HEK293T (cell line): ENCODE data around the gene PRTFDC1.

Source experiments
- CTCF ChIA-PET: fragments of 350-600 bp; formaldehyde crosslinking; extraction: SDS; loops from one replicate; lab custom pipeline; 2021; ENCODE audit warnings: antibody characterized with exemption, inconsistent platforms; lab: Yijun Ruan, JAX
- POLR2A ChIA-PET: fragments of 350-600 bp; formaldehyde crosslinking; extraction: SDS; loops from one replicate; lab custom pipeline; 2020; ENCODE audit warnings: antibody characterized with exemption, inconsistent platforms; lab: Yijun Ruan, JAX
- DNase-seq: peaks from one replicate; pipeline ENCODE4 v3.0.0; 2012; ENCODE audit warnings: mixed read lengths; ENCODE audit errors: extremely low spot score
- ARNT ChIP-seq: fragments of 450-650 bp; IDR thresholded peaks from 2 replicates; pipeline ENCODE4 v1.6.1; 2017; ENCODE audit warnings: mild to moderate bottlenecking
- BHLHE40 ChIP-seq: fragments of 450-650 bp; IDR thresholded peaks from 2 replicates; pipeline ENCODE4 v1.6.1; 2016; ENCODE audit warnings: mild to moderate bottlenecking, moderate library complexity, borderline replicate concordance
- CTBP1 ChIP-seq: fragments of 450-650 bp; IDR thresholded peaks from 2 replicates; pipeline ENCODE4 v1.6.1; 2016; ENCODE audit warnings: borderline replicate concordance
- ELF4 ChIP-seq: fragments of 450-650 bp; IDR thresholded peaks from 2 replicates; pipeline ENCODE4 v1.6.1; 2017; ENCODE audit warnings: antibody characterized with exemption
- FOXA1 ChIP-seq: fragments of 450-650 bp; IDR thresholded peaks from 2 replicates; pipeline ENCODE4 v1.6.1; 2016; ENCODE audit warnings: mild to moderate bottlenecking
- FOXK2 ChIP-seq: fragments of 450-650 bp; IDR thresholded peaks from 2 replicates; pipeline ENCODE4 v1.6.1; 2016; ENCODE audit warnings: mild to moderate bottlenecking
- FOXM1 ChIP-seq: fragments of 450-650 bp; IDR thresholded peaks from 2 replicates; pipeline ENCODE4 v1.6.1; 2017; ENCODE audit warnings: mild to moderate bottlenecking, borderline replicate concordance
- HDGF ChIP-seq: fragments of 450-650 bp; IDR thresholded peaks from 2 replicates; pipeline ENCODE4 v1.6.1; 2017; ENCODE audit warnings: antibody characterized with exemption, borderline replicate concordance
- L3MBTL2 ChIP-seq: fragments of 450-650 bp; conservative IDR thresholded peaks from 2 replicates; pipeline ENCODE4 v1.6.1; 2016; ENCODE audit warnings: mild to moderate bottlenecking
- LEF1 ChIP-seq: fragments of 450-650 bp; IDR thresholded peaks from 2 replicates; pipeline ENCODE4 v1.6.1; 2017; ENCODE audit warnings: mild to moderate bottlenecking, borderline replicate concordance
- NFRKB ChIP-seq: fragments of 450-650 bp; IDR thresholded peaks from 2 replicates; pipeline ENCODE4 v1.6.1; 2016; ENCODE audit warnings: mild to moderate bottlenecking, moderate library complexity
- PKNOX1 ChIP-seq: fragments of 450-650 bp; IDR thresholded peaks from 2 replicates; pipeline ENCODE4 v1.6.1; 2016
- SP1 ChIP-seq: fragments of 450-650 bp; IDR thresholded peaks from 2 replicates; pipeline ENCODE4 v1.6.1; 2017
- SUZ12 ChIP-seq: fragments of 450-650 bp; IDR thresholded peaks from 2 replicates; pipeline ENCODE4 v1.6.1; 2016; ENCODE audit warnings: mild to moderate bottlenecking
- TARDBP ChIP-seq: fragments of 450-650 bp; IDR thresholded peaks from 2 replicates; pipeline ENCODE4 v1.6.1; 2016
- ZNF384 ChIP-seq: fragments of 450-650 bp; IDR thresholded peaks from 2 replicates; pipeline ENCODE4 v1.6.1; 2016

The PRTFDC1 gene

GRCh38 chr10:24914148-24914547 is 38.3 kb downstream of the PRTFDC1 start:
- ChIA-PET CTCF (no interaction called here), POLR2A (no interaction called here)

GRCh38 chr10:24912215-24912614 is 40.2 kb downstream of the PRTFDC1 start:
- TF ChIP-seq FOXM1: no peak
- TF ChIP-seq NFRKB: no peak
- no peak for TF ChIP-seq ZNF384
- TF ChIP-seq ELF4: no peak
- POLR2A ChIA-PET: no interaction called here
- CTCF ChIA-PET: no interaction called here
- no peak for DNase-seq

More at GRCh38 chr10:24914148-24914547, 38.3 kb downstream of the PRTFDC1 start:
- DNase-seq: no peak
- TF ChIP-seq L3MBTL2: no peak
- TF ChIP-seq CTBP1: no peak
- no peak for TF ChIP-seq ARNT
- no peak for TF ChIP-seq ELF4
- no peak for TF ChIP-seq LEF1
- no peak for TF ChIP-seq TARDBP
- TF ChIP-seq SP1: no peak
- no peak for TF ChIP-seq FOXA1
- no peak for TF ChIP-seq SUZ12
- TF ChIP-seq FOXM1: no peak
- no peak for TF ChIP-seq BHLHE40
- no peak for TF ChIP-seq FOXK2
- no peak for TF ChIP-seq ZNF384
- TF ChIP-seq HDGF: no peak
- TF ChIP-seq PKNOX1: no peak
- no peak for TF ChIP-seq NFRKB

- ChIA-PET POLR2A (no interaction called here), CTCF (interaction anchor here (0.6 kb wide), 1 partner anchor 11 kb away, joined by 3 read pairs; no protein-coding TSS in a partner anchor)
- DNase-seq: no peak
- no peak for TF ChIP-seq TARDBP
- no peak for TF ChIP-seq SP1
- TF ChIP-seq L3MBTL2: no peak
- TF ChIP-seq BHLHE40: no peak
- no peak for TF ChIP-seq HDGF
- no peak for TF ChIP-seq ELF4
- no peak for TF ChIP-seq ARNT
- TF ChIP-seq LEF1: no peak
- no peak for TF ChIP-seq CTBP1
- TF ChIP-seq ZNF384: no peak
- no peak for TF ChIP-seq FOXA1
- no peak for TF ChIP-seq FOXM1
- no peak for TF ChIP-seq NFRKB
- no peak for TF ChIP-seq PKNOX1
- TF ChIP-seq SUZ12: no peak
- TF ChIP-seq FOXK2: no peak
Measured at GRCh38 chr10:24911029-24911428, 41.4 kb downstream of the PRTFDC1 start.

- no peak for DNase-seq
- TF ChIP-seq BHLHE40: no peak
- TF ChIP-seq SP1: no peak
- no peak for TF ChIP-seq LEF1
- TF ChIP-seq PKNOX1: no peak
- TF ChIP-seq ELF4: no peak
- TF ChIP-seq ARNT: no peak
- TF ChIP-seq SUZ12: no peak
- ChIA-PET CTCF (interaction anchor here (0.6 to 0.7 kb wide), 3 partner anchors 10 to 35 kb away, joined by 3 to 5 read pairs (median 3); no protein-coding TSS in a partner anchor), POLR2A (no interaction called here)
Measured at GRCh38 chr10:24910574-24910973, 41.8 kb downstream of the PRTFDC1 start.

GRCh38 chr10:24908793-24909423 is 43.5 kb downstream of the PRTFDC1 start:
- ChIA-PET CTCF (no interaction called here), POLR2A (no interaction called here)
- DNase-seq: no peak
- no peak for TF ChIP-seq ZNF384
- TF ChIP-seq L3MBTL2: no peak
- no peak for TF ChIP-seq FOXK2
- no peak for TF ChIP-seq PKNOX1
- TF ChIP-seq FOXA1: no peak
- no peak for TF ChIP-seq BHLHE40
- no peak for TF ChIP-seq SUZ12
- no peak for TF ChIP-seq LEF1
- no peak for TF ChIP-seq TARDBP
- no peak for TF ChIP-seq ELF4
- no peak for TF ChIP-seq ARNT
- TF ChIP-seq SP1: no peak
- TF ChIP-seq HDGF: no peak
- TF ChIP-seq CTBP1: no peak
- no peak for TF ChIP-seq FOXM1
- TF ChIP-seq NFRKB: no peak
